ENCODE results near the gene FAM111B. TPM values are rescaled to one million over a fixed set of nuclear protein-coding genes. Genes with fewer than 3 reads are reported as not detected.

Gene FAM111B
- total and polyA plus RNA-seq, 2 of the 8 experiments (the other 6 are each of a cell fraction or from before 2014, with no cell fraction given): 4.8 to 38.1 TPM

- Histone ChIP-seq H2AFZ (ENCODE audit: low read length) (no peak overlapping the region), H3K79me1 (ENCODE audit: low read depth, low read length) (no peaks in the 10 kb centered on the region), H3K4ac (replicated peaks; ENCODE audit: insufficient read length, low read depth, low read length) (peak overlapping the region; percentile 80), H3K23me2 (ENCODE audit: low read depth, low read length) (peaks cover 6% of the 10 kb centered on the region; the same call in 1 of the 2 replicates), H3K23ac (ENCODE audit: insufficient read length) (no peak overlapping the region), H3K14ac (ENCODE audit: insufficient read length) (no peak overlapping the region), H3K4me1 (replicated peaks in 1 of 4; ENCODE audit: control insufficient read depth in 3 of 4, insufficient read depth in 4 of 4, low read length in 3 of 4) (peaks cover 0 to 8% (median 0%) of the 10 kb centered on the region in 4 experiments; a peak in 4 of 7 replicates), H2BK5ac (ENCODE audit: low read depth, low read length) (0 out of 2 replicates have a peak overlapping the region, but pooled peaks have one; percentile 66), H3K9ac (replicated peaks in 1 of 4; ENCODE audit: extremely low read depth in 1 of 4, low read depth in 3 of 4, low read length in 3 of 4) (no peak overlapping the region), H3K4me3 (ENCODE audit: extremely low read depth in 1 of 4, insufficient read depth in 2 of 4, low read depth in 3 of 4, low read length in 4 of 4) (peak overlapping the region in 2 of 4 experiments; percentile 42 to 75; a peak in 3 of 8 replicates), H3K79me2 (ENCODE audit: control insufficient read depth in 1 of 2, insufficient read depth in 2 of 2, low read length in 2 of 2) (peaks cover 0 to 10% of the 10 kb centered on the region in 2 experiments; a peak in 2 of 4 replicates), H2BK120ac (replicated peaks; ENCODE audit: low read depth, low read length) (no peak overlapping the region), H3K56ac (replicated peaks; ENCODE audit: insufficient read length, low read depth, low read length) (no peak overlapping the region), H3K18ac (ENCODE audit: extremely low read depth, low read length) (no peak overlapping the region), H2AK5ac (ENCODE audit: low read depth, low read length) (no peak overlapping the region), H2BK20ac (ENCODE audit: low read length) (no peak overlapping the region), H3K9me3 (ENCODE audit: insufficient read depth in 2 of 2, low read depth in 1 of 2, low read length in 1 of 2) (no peaks in the 10 kb centered on the region), H2BK15ac (ENCODE audit: low read length) (no peak overlapping the region), H2BK12ac (ENCODE audit: low read depth, low read length) (0 out of 2 replicates have a peak overlapping the region, but pooled peaks have one; percentile 42), H4K8ac (ENCODE audit: extremely low read depth, insufficient read depth, low read length) (no peak overlapping the region), H3K36me3 (ENCODE audit: control insufficient read depth in 2 of 4, insufficient read depth in 4 of 4, low read length in 3 of 4) (peaks cover 0 to 8% (median 2%) of the 10 kb centered on the region in 4 experiments; a peak in 5 of 8 replicates), H3K27me3 (replicated peaks in 1 of 4; ENCODE audit: control insufficient read depth in 3 of 4, extremely low read depth in 1 of 4, insufficient read depth in 3 of 4, low read length in 3 of 4) (no peaks in the 10 kb centered on the region; a peak in 1 of 7 replicates), H4K20me1 (replicated peaks in 1 of 2; ENCODE audit: control insufficient read depth in 1 of 2, insufficient read depth in 2 of 2, low read length in 2 of 2) (peaks cover 2 to 3% of the 10 kb centered on the region in 2 experiments), H3K27ac (ENCODE audit: low read depth, low read length) (no peak overlapping the region; the same call in 1 of the 2 replicates), H3K4me2 (ENCODE audit: insufficient read depth in 1 of 2, low read depth in 2 of 2, low read length in 2 of 2) (peak overlapping the region; percentile 54 to 69), H4K5ac (ENCODE audit: insufficient read length, low read depth, low read length) (no peak overlapping the region), H4K91ac (replicated peaks; ENCODE audit: insufficient read length, low read length) (no peak overlapping the region)
- no peak for DNase-seq (ENCODE audit: low read depth in 1 of 2, low spot score in 2 of 2)
- ChIA-PET CTCF (ENCODE audit: partially characterized antibody) (interaction anchor here (1.2 to 6.1 kb wide), 6 partner anchors 8 to 489 kb away, joined by 3 to 65 read pairs (median 4); partner anchors contain the start of gene DTX4), POLR2A (ENCODE audit: partially characterized antibody) (interaction anchor here (1.0 to 2.2 kb wide), 9 partner anchors 14 to 566 kb away, joined by 3 to 15 read pairs (median 5); partner anchors contain the start of genes DTX4, FAM111B and ZFP91)
- WGBS, 2 experiments (ENCODE audit: extremely low coverage in 1 of 2, insufficient coverage in 1 of 2, insufficient read length in 1 of 2, insufficient replicate concordance in 2 of 2, low coverage in 1 of 2, low lambda C conversion rate in 2 of 2, missing lambda C conversion rate in 1 of 2): 87% methylated on average over 1 of the region's 1 CpG; no CpG with 5 or more reads in 1 of the 2 experiments
- no peak for FAIRE-seq
- TF ChIP-seq RAD21 (IDR thresholded peaks at IDR 0.05 in 1 of 2, conservative IDR thresholded peaks at IDR 0.05 in 1 of 2; ENCODE audit: low read depth in 2 of 2, low read length in 2 of 2) (no peak), ZNF274 (IDR thresholded peaks at IDR 0.05; ENCODE audit: borderline replicate concordance, extremely low read depth, low read length) (no peak), SIRT6 (IDR thresholded peaks at IDR 0.05; ENCODE audit: low read length) (no peak), CBX5 (IDR thresholded peaks at IDR 0.05; ENCODE audit: low read depth, low read length) (no peak), CTBP2 (IDR thresholded peaks at IDR 0.05; ENCODE audit: borderline replicate concordance, insufficient read depth, insufficient read length, low read length) (no peak), NRF1 (IDR thresholded peaks at IDR 0.05; ENCODE audit: low read depth, low read length) (no peak), EZH2 (IDR thresholded peaks at IDR 0.05; ENCODE audit: low read depth, low read length, severe bottlenecking) (no peak), MAFK (IDR thresholded peaks at IDR 0.05; ENCODE audit: low read depth, low read length) (no peak), BRCA1 (IDR thresholded peaks at IDR 0.05; ENCODE audit: low read depth, low read length) (no peak), SRF (IDR thresholded peaks at IDR 0.05; ENCODE audit: low read depth, low read length) (no peak), CHD2 (IDR thresholded peaks at IDR 0.05; ENCODE audit: low read length) (no peak), NANOG (IDR thresholded peaks at IDR 0.05; ENCODE audit: insufficient read depth, low read depth, low read length, poor library complexity, severe bottlenecking) (no peak), RFX5 (IDR thresholded peaks at IDR 0.05; ENCODE audit: borderline replicate concordance, low read depth, low read length) (no peak)
Observed at GRCh38 chr11:59144096-59144495, 37.1 kb downstream of the FAM111B start.
